Measurements from ENCODE around the gene LDHAL6B.
"Not testable (repeated sequence)": the region's sequence is repeated elsewhere in the genome, so short reads cannot be mapped to it uniquely, and the experiment has no call there.

The LDHAL6B gene

DNA sequence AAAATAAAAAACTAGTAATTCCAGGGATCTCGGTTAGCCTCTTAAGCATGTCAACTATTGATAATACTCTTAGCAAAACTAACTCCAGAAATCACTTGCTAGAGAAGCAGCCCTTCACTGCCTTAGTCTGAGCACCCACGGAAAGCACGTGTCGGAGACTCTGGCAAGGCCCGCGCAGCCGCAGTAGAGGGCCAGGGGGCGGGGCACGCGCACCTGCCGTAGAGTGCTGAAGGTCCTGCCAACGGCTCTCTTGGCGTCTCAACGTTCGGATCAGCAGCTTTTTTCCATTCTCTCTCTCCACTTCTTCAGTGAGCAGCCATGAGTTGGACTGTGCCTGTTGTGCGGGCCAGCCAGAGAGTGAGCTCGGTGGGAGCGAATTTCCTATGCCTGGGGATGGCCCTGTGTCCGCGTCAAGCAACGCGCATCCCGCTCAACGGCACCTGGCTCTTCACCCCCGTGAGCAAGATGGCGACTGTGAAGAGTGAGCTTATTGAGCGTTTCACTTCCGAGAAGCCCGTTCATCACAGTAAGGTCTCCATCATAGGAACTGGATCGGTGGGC is at the start of gene LDHAL6B:
Gene LDHAL6B (plus strand): TSS at position 221 of the 561 bp plus-strand sequence. CDS start 98 bp downstream, at position 319.
- TF ChIP-seq, protein P1, sequence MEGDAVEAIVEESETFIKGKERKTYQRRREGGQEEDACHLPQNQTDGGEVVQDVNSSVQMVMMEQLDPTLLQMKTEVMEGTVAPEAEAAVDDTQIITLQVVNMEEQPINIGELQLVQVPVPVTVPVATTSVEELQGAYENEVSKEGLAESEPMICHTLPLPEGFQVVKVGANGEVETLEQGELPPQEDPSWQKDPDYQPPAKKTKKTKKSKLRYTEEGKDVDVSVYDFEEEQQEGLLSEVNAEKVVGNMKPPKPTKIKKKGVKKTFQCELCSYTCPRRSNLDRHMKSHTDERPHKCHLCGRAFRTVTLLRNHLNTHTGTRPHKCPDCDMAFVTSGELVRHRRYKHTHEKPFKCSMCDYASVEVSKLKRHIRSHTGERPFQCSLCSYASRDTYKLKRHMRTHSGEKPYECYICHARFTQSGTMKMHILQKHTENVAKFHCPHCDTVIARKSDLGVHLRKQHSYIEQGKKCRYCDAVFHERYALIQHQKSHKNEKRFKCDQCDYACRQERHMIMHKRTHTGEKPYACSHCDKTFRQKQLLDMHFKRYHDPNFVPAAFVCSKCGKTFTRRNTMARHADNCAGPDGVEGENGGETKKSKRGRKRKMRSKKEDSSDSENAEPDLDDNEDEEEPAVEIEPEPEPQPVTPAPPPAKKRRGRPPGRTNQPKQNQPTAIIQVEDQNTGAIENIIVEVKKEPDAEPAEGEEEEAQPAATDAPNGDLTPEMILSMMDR (IDR thresholded peaks at IDR 0.05; ENCODE audit: low read depth, low read length, missing control alignments), result no peak
- no peak for DNase-seq (ENCODE audit: extremely low read depth, low read depth)

DNA sequence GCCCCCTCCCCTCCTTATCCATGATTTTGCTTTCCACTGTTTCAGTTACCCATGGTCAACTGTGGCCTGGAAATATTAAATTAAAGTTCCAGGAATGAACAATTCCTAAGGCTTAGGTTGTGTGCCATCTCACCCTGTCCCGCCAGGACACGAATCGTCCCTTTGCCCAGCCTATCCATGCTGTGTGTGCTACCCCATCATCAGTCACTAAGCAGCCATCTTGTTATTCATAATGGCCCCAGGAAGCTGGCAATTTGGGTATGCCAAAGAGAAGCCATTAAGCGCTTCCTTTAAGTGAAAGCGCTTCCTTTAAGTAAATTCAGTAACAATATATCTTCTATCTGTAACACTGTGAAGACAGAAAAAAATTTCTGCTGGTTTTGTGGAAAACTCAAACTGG is 49.2 kb upstream of the LDHAL6B start:
- no peak overlapping the region for H3K4me3 ChIP-seq (replicated peaks; ENCODE audit: low read depth, low read length)
- DNase-seq (ENCODE audit: extremely low read depth, low read depth), result no peak
- TF ChIP-seq, protein P1 (IDR thresholded peaks at IDR 0.05; ENCODE audit: low read depth, low read length, missing control alignments), result no peak

More for the DNA sequence above, at the start of gene LDHAL6B:
- H3K4me3 ChIP-seq (replicated peaks; ENCODE audit: low read depth, low read length), result no peak within 1 kb of the TSS

DNA sequence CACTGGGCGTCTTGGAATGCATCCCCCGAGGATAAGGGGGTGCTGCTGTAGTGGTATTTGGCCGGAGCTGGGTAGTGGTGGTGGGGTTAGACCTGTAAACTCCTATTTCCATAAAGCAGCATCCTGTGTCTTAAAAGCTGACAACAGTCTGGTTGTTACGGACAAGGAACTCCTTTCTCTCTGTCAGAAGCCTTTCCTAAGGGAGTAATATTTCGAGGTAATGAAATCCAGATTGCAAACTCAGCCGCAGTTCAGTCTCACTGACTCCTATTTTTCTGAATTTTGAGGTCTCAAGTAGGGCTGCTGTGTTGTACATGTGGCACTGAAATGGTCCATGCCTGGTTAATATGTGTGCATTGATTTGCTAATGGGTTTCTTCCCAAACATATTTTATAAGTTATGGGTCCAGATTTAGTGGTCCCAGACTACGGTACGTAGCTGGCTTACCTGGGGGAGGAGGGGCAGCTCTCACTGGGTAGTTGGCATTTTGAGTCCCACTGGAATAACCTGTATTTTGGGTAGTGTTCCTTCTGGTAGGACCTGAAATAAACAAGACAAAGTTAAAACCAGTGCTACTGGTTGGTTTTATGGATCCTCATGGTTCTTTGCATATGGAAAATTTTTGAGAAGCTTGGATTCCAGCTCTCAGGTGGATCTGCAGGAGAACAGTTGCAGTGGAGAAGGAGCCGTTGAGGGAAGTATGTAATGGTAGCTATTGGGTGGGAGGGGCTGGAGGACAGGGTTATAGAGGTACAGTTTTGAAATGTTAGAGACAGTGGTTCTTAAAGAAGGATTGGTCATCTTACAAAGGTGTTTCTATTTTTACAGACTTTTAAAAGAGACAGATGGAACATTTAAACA is 48.6 kb upstream of the LDHAL6B start:
- TF ChIP-seq, protein P1 (IDR thresholded peaks at IDR 0.05; ENCODE audit: low read depth, low read length, missing control alignments), result no peak
- DNase-seq (ENCODE audit: extremely low read depth, low read depth), result no peak
- H3K4me3 ChIP-seq (replicated peaks; ENCODE audit: low read depth, low read length), result no peak overlapping the region

DNA sequence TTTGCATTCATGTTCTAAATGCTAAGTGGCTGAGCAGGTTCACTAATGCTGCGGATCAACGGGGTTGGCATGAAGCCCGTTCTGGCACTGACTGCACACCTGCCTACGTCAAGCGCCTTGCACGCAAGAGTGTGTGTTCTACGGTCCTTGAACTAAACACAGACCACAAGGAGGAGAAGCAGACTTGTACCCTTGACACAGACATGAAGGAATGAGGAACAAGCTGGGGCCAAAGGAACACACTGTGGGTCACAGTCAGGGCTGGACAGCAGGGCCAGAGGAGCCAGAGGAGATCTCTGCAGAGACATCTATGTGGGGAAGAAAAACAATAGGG is 48.0 kb upstream of the LDHAL6B start:
- no peak overlapping the region for H3K4me3 ChIP-seq (replicated peaks; ENCODE audit: low read depth, low read length)
- no peak for DNase-seq (ENCODE audit: extremely low read depth, low read depth)
- TF ChIP-seq, protein P1 (IDR thresholded peaks at IDR 0.05; ENCODE audit: low read depth, low read length, missing control alignments), result no peak

DNA sequence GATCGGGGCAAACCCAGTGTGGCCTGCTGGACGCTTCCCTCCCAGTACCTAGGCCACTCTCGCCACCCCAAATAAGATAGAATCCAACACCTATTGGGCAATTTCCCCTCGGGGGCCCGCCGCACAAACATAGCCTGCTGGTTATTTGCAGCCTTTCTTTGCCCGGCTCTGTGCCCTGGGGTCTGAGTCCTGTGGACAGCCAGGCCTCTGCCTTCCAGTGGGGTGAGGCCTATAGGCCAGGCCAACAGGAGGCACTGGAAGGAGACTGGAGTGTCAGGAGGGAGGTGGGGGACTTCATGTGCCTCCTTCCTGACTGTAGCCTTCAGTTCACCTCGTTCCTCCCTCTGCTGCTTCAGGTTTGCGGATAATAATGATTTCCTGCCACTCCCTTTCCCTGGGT is 47.4 kb upstream of the LDHAL6B start:
- TF ChIP-seq, protein P1 (IDR thresholded peaks at IDR 0.05; ENCODE audit: low read depth, low read length, missing control alignments), result no peak
- no peak overlapping the region for H3K4me3 ChIP-seq (replicated peaks; ENCODE audit: low read depth, low read length)
- no peak for DNase-seq (ENCODE audit: extremely low read depth, low read depth)

DNA sequence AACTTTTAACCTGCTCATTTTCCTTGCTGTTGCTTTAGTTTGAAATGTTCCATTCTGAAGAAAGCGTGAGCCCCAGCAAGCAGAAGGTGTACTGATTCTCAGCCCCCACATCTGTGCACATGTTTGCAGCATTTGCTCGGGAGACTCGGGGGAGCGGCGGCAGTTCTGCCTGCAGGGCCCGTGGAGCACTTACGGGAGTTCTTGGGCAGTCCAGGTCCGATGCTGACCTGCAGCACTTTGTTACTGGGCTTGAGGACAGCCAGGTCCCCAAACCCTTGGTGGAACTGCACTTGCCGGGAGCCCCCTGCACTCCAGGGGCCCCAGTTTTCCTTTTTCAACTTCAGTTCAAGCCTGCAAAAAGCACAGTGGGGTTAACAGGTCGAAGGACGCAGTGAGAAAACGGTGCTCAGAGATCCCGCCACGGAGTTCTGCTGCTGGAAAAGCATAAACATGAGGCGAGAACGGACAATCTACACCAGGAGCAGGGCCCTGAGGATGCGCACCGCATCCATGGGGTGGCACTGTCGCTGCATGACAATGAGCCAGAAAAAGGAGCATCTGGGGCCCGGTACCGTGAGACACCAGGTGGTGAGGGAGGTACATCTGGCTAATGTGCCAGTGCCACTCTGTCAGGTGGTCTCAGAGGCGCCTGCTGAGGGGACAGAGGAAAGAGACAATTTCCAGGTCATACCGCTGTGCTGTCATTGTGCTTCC is 45.6 kb upstream of the LDHAL6B start:
- TF ChIP-seq, protein P1 (IDR thresholded peaks at IDR 0.05; ENCODE audit: low read depth, low read length, missing control alignments), result peak; percentile 69
- no peak for DNase-seq (ENCODE audit: extremely low read depth, low read depth)
- no peak overlapping the region for H3K4me3 ChIP-seq (replicated peaks; ENCODE audit: low read depth, low read length)

DNA sequence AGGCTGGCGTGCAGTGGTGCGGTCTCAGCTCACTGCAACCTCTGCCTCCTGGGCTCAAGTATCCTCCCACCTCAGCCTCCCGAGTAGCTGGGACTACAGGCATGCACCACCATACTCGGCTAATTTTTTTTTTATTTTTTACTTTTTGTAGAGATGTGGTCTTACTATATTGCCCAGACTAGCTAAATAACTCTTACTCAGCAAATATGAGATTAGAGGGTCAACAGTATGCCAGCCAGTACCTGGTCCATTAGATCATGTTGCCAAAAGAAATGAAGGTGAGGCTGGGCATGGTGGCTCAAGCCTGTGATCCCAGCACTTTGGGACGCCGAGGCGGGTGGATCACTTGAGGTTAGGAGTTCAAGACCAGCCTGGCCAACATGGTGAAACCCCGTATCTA is 44.6 kb upstream of the LDHAL6B start:
- not testable (repeated sequence) for H3K4me3 ChIP-seq (replicated peaks; ENCODE audit: low read depth, low read length); DNase-seq (ENCODE audit: extremely low read depth, low read depth)
